NCI-H2171 (cell line): ENCODE results near the gene ATP5MK.
A peak's percentile ranks its signal among the peaks of the same experiment; 100 is the strongest.
"Not testable (repeated sequence)": the region's sequence is repeated elsewhere in the genome, so short reads cannot be mapped to it uniquely, and the experiment has no call there.

ENCODE experiments used
- DNase-seq: peaks from one replicate; lab custom pipeline; 2025; lab: John Stamatoyannopoulos, UW

The ATP5MK gene

DNA sequence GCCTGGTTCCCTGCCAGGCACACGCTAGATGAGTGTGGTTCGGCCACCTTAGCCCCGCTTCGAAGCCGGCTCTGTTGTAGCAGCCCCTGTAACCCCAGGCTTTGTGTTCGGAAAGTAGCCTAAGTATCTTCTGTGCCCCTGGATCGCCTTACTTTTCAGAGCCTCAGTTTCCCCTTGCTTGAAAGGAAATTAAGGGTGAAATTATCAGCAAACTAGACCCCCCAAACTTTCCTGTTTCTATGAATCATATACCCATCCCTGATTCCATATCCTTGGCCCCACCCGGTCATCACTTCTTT lies 463 bp upstream of the ATP5MK start:
- no peak for DNase-seq

DNA sequence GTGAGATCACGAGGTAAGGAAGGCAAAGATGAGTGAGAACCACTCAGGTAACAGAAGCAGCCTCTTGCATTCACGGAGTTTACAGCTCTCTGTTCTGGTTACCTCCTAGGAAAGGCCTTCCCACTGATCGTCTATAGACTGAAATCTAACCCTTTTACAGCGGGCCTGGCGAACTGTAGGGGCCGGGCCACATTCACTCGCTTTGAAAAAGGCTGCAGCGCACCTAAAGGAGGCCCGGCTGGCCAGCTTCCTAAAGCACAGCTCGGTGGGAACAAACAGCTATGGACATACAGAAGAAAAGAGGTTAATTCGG lies 565 bp downstream of the ATP5MK start:
- DNase-seq, result no peak

DNA sequence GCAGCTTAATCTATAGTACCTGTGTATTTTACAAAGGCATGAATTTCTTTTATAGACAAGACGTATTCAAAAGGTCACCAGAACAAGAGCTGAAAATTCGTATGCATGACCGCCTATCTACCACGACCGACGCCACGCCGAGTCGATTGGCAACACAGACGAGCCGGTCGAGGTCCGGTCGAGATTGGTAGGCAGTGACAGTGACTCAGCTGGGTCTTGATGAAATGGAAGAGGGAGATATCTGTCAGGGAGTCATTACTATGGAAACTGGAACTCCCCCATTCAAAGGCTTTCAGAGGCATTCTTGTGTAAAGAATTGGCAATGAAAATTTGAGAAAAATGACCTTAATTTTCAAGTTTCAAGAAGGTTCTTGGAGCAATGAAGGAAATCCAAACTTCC lies 2.1 kb downstream of the ATP5MK start:
- DNase-seq, result no peak

DNA sequence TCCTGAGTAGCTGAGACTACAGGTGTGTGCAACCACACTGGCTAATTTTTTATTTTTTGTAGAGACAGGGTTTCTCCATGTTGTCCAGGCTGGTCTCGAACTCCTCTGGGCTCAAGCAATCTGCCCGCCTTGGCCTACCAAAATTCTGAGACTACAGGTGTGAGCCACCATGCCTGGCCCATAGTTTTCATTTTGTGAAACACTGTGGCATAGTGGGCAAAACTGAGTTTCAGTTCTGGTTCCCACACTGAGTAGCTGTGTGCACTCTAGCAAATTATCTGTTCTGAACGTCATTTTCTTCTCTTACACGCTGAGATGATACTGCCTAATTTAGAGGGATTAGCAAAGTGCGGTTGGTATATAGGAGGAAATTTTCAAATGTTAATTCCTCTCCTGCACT lies 13.5 kb downstream of the ATP5MK start:
- no peak for DNase-seq

DNA sequence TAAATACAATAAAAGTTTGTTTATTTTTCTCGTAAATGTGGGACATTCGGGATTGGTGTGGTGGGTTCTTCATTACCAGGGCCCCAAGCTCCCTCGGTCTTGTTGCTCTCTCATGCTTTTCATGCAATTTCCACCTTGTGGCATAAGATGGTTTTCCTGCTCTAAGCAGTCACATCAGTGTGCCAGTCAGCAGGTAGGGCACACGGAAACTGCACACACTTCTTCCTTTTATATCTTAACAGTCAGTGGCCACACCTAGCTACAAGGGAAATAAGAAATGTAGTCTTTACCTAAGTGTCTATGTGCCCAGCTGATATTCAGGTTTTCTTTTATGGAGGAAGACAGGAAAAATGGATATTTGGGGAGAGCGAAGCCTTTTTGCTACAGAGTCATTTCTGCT lies 22.0 kb downstream of the ATP5MK start:
- no peak for DNase-seq

DNA sequence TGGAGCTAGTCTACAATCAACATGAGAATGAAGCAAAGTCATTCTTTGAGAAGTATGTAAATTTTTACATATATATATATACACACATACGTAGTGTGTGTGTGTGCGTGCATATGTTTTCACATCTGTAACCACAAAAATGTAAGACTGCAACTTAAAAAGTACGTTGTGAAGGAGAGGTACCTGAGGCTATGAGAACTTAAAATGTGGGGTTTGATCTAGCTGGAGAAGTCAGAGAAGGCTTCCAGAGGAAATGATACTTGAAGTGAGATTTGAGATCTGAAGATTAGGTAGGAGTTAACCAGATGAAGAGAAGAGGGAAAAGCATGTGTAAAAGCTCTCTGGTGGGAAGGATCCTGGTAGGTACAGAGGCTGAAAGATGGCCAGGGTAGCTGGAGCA lies 22.7 kb downstream of the ATP5MK start:
- DNase-seq, result no peak

DNA sequence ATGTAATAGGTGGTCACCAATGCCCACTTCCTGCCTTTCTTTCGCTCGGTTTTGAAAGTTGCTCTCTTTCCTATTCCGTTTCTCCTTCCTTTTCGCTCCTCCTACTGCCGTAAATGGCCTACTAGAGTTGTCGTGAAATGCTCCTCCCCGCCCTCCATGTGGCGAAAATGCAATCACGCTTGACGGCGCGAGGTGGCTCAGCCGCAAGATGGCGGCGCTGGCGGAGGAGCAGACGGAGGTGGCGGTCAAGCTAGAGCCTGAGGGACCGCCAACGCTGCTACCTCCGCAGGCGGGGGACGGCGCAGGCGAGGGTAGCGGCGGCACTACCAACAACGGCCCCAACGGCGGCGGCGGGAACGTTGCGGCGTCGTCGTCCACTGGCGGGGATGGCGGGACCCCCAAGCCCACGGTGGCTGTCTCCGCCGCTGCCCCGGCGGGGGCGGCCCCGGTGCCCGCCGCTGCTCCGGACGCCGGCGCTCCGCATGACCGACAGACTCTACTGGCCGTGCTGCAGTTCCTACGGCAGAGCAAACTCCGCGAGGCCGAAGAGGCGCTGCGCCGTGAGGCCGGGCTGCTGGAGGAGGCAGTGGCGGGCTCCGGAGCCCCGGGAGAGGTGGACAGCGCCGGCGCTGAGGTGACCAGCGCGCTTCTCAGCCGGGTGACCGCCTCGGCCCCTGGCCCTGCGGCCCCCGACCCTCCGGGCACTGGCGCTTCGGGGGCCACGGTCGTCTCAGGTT lies 28.3 kb downstream of the ATP5MK start, which contains the start of gene TAF5:
TSS of gene TAF5 (plus strand) at position 195 of the 737 bp plus-strand sequence. CDS start at position 209, 14 bp downstream.
- DNase-seq, result peak; percentile 80

DNA sequence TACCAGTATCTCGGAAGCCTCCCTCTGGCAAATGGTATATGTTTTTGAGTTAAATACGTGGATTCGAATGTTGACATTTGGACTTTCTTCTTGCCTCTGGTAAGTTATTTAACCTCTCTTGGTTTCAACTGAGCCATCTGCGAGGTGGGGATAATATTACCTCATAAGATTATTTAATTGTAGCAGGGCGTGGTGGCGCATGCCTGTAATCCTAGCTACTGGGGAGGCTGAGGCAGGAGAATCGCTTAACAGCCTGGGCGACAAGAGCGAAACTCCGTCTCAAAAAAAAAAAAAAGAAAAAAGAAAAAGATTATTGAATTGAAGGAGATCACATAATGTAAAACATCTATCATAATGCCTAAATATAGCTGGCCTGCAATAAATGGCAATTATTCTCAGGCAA lies 28.9 kb downstream of the ATP5MK start:
- peak; percentile 14 for DNase-seq

DNA sequence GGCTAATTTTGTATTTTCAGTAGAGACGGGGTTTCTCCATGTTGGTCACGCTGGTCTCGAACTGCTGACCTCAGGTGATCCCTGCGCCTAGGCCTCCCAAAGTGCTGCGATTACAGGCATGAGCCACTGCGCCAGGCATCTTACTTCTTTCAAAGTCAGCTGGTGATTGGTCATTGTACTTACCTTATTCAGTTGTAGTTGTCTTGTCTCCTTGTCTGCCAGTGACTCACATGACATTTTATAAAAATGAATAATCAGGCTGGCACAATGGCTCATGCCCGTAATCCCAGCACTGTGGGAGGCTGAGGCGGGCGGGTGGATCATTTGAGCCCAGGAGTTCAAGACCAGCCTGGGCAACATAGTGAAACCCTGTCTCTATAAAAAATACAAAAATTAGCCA lies 35.5 kb downstream of the ATP5MK start:
- DNase-seq, result not testable (repeated sequence)

DNA sequence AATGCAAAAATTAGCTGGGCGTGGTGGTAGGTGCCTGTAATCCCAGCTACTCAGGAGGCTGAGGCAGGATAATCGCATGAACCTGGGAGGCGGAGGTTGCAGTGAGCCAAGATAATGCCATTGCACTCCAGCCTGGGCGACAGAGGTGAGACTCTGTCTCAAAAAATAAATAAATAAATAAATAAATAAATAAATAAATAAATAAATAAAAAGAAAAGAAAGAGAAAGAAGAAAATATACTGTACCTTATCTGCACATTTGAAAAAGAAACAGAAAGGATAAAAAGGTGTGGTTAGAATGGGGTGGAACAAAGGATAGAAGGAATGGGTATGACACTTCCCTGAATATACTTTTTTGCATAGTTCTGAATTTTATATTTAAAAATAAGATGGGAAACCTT lies 36.8 kb downstream of the ATP5MK start:
- not testable (repeated sequence) for DNase-seq

DNA sequence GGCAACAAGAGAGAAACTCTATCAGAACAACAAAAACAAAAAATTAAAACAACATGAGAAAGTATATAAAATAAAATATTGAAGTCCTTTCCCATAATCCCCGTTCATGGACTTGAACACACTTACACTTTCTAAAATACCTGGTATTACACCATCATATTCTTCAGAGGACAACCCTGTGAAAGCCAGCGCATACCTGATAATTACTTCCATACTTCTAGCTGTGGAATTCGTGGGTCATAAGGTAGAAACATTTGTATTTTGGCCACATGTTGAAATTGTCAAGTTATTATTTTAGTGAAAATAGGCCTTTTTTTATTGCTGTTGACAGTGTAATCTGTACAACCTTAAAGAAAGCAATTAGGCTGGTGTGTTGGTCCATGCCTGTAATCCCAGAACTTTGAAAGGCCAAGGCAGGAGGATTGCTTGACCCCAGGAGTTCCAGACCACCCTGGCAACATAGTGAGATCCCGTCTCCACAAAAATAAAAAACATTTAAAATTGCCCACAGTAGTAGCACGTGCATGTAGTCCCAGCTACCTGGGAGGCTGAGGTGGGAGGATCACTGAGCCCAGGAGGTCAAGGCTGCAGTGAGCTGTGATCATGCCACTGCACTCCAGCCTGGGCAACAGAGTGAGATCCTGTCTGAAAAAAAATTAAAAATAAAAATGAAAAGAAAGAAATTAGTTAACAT lies 40.2 kb downstream of the ATP5MK start:
- no peak for DNase-seq

DNA sequence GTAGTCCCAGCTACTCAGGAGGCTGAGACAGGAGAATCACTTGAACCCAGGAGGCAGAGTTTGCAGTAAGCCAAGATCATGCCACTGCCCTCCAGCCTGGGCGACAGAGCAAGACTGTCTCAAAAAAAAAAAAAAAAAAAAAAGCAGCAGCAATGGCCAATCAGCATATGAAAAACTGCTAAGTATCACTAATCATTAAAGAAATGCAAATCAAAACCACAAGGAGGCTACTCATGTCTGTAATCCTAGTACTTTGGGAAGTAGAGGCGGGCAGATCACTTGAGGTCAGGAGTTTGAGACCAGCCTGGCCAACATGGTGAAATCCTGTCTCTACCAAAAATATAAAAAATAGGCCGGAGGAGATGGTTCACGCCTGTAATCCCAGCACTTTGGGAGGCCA lies 41.7 kb downstream of the ATP5MK start:
- DNase-seq, result not testable (repeated sequence)

DNA sequence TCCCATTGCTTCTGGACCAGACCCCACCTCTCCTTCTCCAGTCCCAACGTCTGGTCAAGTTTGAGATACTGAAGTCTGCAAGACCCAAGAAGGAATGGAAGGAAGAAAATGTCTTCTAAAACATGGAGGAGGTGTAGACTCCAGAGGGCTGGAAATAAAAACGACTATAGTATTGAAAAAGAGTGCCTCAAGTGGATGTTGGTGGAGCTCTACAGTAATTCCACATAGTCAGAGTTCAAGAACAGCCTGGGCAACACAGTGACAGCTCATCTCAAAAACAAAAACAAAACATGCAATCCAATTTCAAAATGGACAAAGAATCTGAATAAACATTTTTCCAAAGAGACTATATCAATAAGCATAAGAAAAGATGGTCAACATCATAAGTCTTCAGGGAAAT lies 43.0 kb downstream of the ATP5MK start:
- no peak for DNase-seq

DNA sequence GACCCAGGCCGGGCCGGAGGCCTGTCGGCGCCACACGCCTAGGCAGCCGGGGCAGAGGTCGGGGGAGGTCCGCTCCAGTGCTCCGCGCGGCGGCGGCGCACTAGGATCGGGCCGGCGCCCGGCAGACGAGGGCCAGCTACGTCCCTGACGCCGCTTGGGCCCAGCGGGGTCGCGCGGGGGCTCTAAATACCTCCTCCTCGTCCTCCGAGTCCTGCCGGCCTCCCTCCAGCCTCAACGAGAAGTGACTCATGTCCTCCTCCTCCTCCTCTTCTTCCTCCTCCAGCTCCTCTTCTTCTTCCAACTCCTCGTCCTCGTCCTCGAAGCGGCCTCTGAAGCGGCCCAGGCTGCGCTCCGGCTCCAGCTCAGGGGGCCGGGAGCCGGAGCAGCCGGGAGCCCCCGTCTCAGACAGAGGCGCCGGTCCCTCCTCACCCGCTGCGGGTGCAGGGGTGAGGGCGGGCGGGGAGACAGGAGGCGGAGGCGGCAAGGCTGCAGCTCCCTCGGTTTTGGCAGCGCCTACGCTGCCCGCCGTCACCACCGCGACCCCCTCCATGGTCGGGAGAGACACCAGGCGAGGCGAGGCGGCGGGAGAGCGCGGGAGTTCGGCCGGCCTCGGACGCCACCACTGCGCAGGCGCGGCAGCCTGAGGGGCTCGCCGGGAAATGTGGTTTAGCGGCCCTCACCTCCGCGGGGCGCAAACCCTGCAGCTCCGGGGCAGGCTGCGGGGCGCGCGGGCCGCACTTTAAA lies 45.6 kb downstream of the ATP5MK start, which contains the start of gene PCGF6:
TSS of gene PCGF6 (minus strand) at position 624 of the 744 bp plus-strand sequence. CDS start at position 550, 74 bp downstream.
- peak; percentile 54 for DNase-seq

DNA sequence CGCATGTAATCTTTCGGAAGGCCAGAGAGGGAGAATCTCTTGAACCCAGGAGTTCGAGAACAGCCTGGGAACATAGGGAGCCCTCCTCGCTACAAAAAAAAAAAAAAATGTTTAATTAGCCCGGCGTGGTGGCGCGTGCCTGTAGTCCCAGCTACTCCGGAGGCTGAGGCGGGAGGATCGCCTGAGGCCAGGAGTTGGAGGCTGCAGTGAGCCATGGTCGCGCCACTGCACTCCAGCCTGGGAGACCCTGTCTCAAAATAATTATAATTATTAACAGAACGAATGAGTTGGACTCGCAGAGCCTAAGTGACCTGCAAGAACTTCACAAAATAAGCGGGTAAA lies 46.1 kb downstream of the ATP5MK start:
- no peak for DNase-seq
